Activated CD4-positive, alpha-beta T cell treated with anti-CD3 and anti-CD28 coated beads, Interleukin-2, amount 10 ng/mL, durations not matched to agents 24 days and 14 days (primary cell): ENCODE results near the gene CCL4. TPM values are rescaled to one million over a fixed set of nuclear protein-coding genes. Genes with fewer than 3 reads are reported as not detected.

Experiments
- DNase-seq: peaks from one replicate; pipeline ENCODE4 v3.0.0; 2022
- H3K27ac Mint-ChIP-seq: one replicate; pipeline ENCODE4 v1.8.0; 2022; ENCODE audit warnings: mild to moderate bottlenecking, mixed read lengths
- H3K27me3 Mint-ChIP-seq: one replicate; pipeline ENCODE4 v1.8.0; 2022; ENCODE audit warnings: mixed read lengths
- H3K36me3 Mint-ChIP-seq: one replicate; pipeline ENCODE4 v1.8.0; 2022; ENCODE audit warnings: low read depth, mild to moderate bottlenecking, mixed read lengths
- H3K4me1 Mint-ChIP-seq: one replicate; pipeline ENCODE4 v1.8.0; 2021; ENCODE audit warnings: mixed read lengths
- H3K4me3 Mint-ChIP-seq: one replicate; pipeline ENCODE4 v1.8.0; 2022; ENCODE audit warnings: mild to moderate bottlenecking, moderate library complexity, mixed read lengths
- H3K9me3 Mint-ChIP-seq: one replicate; pipeline ENCODE4 v1.8.0; 2021; ENCODE audit warnings: mixed read lengths
- intact Hi-C: fragments of 100-400 bp; cut with micrococcal nuclease; formaldehyde crosslinking; loops from one replicate; pipeline ENCODE4 v1.15.1; 2023
- total RNA-seq: library from RNA; stranded (reverse); gene quantifications from 2 replicates; pipeline ENCODE4 v1.2.3, GENCODE V29; 2022

The CCL4 gene
- total RNA-seq, 1 donor from 2014 or later: 370 TPM

DNA sequence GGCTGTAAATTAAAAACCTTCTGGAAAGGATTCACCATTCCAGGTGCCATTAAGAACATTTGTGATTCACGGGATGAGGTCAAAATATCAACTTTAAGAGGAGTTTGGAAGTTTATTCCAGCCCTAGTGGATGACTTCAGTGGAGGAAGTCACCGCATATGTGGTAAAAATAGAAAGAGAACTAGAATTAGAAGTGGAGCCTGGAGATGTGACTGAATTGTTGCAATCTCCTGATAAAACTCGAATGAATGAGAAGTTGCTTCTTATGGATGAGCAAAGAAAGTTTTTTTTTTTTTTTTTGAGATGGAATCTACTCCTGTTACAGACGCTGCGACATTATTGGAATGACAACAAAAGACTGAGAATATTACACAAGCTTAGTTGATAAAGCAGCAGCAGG lies 26.7 kb downstream of the CCL4 start:
- Mint-ChIP-seq H3K4me3 (no peak overlapping the region), H3K4me1 (no peaks in the 10 kb centered on the region), H3K36me3 (no peaks in the 10 kb centered on the region), H3K27ac (no peak overlapping the region), H3K27me3 (peaks cover 17% of the 10 kb centered on the region), H3K9me3 (peaks cover 8% of the 10 kb centered on the region)
- intact Hi-C loops: no loop called here
- DNase-seq: no peak

DNA sequence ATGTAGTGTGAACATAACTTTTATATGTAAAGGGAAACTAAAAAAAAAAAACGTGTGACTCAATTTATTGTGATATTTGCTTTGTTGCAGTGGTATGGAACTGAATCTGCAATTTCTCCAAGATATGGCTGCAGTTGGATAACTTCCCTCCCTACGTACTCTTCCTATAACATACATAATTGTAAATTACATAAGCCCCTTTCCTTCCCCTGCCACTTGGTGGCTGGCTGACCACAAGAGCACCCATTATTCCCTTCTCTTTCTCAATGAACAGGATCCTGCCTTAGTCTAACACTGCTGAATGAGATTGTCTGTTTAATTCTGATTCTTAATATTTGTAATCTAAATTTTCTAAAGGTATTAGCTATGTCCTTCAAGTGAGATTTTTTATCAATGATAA lies 27.8 kb downstream of the CCL4 start:
- H3K27ac Mint-ChIP-seq: no peak overlapping the region
- H3K9me3 Mint-ChIP-seq: no peaks in the 10 kb centered on the region
- no peak for DNase-seq
- intact Hi-C loops: no loop called here
- H3K4me1 Mint-ChIP-seq: no peaks in the 10 kb centered on the region
- H3K27me3 Mint-ChIP-seq: peaks cover 17% of the 10 kb centered on the region
- no peak overlapping the region for H3K4me3 Mint-ChIP-seq
- H3K36me3 Mint-ChIP-seq: no peaks in the 10 kb centered on the region

DNA sequence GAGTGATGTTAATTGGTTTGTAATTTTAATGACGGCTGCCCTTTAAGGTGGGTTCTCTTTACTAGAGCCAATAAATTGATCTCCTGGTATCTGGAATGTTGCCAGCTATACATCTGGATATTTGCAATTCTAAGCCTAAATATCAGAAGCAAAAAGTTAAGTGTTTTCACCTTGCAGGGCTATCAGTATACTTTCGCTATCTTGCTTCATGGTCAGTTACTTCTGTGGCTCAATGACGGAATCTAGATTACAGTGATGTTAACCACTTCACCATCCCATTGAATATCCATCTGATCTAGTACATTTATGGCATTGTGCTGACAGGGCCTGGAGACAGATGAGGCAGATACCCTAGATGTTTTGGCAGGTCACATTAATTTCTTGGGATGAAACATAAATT lies 28.3 kb downstream of the CCL4 start:
- Mint-ChIP-seq H3K9me3 (no peaks in the 10 kb centered on the region), H3K4me3 (no peak overlapping the region), H3K4me1 (no peaks in the 10 kb centered on the region), H3K27ac (no peak overlapping the region), H3K36me3 (no peaks in the 10 kb centered on the region), H3K27me3 (peaks cover 19% of the 10 kb centered on the region)
- no peak for DNase-seq
- intact Hi-C loops: no loop called here

DNA sequence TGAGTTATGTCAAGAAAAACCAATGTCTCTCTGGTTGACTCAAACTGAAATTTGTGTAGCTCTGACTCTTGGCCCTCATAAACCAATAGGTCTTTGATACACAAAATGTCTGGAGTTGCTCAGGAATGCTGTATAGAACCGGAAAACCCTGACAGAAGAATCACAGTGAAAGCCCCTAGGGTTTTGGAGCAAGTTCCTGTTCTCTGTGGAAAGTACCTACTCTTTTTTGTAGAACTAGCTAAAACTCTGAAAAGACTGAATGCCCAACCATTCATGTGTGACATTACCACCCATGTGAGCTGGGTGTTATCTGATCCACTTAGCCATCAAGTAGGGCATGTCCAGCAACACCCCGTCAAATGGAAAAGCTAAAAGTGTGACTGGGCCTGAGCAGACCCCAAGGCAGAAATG lies 28.8 kb downstream of the CCL4 start:
- no peak for DNase-seq
- H3K9me3 Mint-ChIP-seq: no peaks in the 10 kb centered on the region
- no peak overlapping the region for H3K4me3 Mint-ChIP-seq
- intact Hi-C loops: no loop called here
- no peak overlapping the region for H3K27ac Mint-ChIP-seq
- H3K4me1 Mint-ChIP-seq: no peaks in the 10 kb centered on the region
- peaks cover 24% of the 10 kb centered on the region for H3K27me3 Mint-ChIP-seq
- H3K36me3 Mint-ChIP-seq: no peaks in the 10 kb centered on the region

DNA sequence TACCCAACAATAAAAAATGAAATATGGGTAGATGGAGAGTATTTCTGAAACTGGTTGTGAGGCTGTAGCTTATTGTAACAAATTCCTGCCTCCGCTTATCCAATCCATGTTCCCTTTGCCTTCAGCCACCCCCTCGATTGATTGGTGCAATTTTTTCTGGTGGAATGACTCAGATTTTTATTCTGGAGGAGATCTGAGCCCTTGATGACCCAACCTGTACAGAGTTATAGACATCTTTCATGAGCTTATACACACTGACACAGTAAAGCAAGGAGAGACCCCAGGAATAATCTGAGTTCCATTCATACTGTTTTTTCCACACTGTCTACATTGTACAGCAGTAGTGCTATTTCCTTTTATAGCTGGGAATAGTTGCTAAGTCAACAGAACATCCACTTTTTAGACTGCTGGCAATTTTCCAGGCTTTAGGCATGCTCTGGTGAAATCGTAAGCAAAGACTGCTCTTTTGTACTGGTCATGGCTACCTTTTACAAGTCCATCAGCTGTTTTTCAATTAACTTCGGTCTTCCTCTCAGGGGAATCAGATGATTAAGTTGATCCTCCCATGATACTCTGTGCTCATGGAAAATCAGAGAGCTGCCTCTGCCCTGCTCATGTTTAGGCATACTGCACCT lies 30.1 kb downstream of the CCL4 start:
- no peaks in the 10 kb centered on the region for H3K9me3 Mint-ChIP-seq
- no peak overlapping the region for H3K4me3 Mint-ChIP-seq
- intact Hi-C loops: no loop called here
- H3K27me3 Mint-ChIP-seq: peaks cover 23% of the 10 kb centered on the region
- no peak for DNase-seq
- H3K4me1 Mint-ChIP-seq: no peaks in the 10 kb centered on the region
- no peaks in the 10 kb centered on the region for H3K36me3 Mint-ChIP-seq
- H3K27ac Mint-ChIP-seq: no peak overlapping the region

DNA sequence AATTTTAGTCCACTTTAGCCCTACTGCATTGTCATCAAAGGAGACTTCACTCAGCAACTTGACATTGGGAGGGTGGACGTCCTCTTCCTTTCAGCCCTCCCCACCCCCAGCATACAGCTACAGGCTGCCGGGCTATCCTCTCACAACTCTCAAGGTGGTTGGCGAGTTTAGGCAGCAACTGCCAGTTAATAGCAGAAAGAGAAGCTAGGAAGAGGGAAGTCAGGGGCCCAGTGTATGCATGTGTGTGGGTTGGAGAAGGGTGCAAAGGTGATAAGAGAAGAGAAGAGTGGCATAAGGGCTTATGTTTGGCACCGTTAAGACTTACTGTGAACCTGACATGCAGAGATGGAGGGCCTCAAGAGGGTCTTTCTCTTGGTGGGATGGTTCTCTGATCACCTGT lies 31.8 kb downstream of the CCL4 start:
- H3K27me3 Mint-ChIP-seq: peaks cover 12% of the 10 kb centered on the region
- no peak overlapping the region for H3K27ac Mint-ChIP-seq
- no peak for DNase-seq
- H3K4me1 Mint-ChIP-seq: no peaks in the 10 kb centered on the region
- no peak overlapping the region for H3K4me3 Mint-ChIP-seq
- intact Hi-C loops: no loop called here
- no peaks in the 10 kb centered on the region for H3K9me3 Mint-ChIP-seq
- H3K36me3 Mint-ChIP-seq: no peaks in the 10 kb centered on the region

DNA sequence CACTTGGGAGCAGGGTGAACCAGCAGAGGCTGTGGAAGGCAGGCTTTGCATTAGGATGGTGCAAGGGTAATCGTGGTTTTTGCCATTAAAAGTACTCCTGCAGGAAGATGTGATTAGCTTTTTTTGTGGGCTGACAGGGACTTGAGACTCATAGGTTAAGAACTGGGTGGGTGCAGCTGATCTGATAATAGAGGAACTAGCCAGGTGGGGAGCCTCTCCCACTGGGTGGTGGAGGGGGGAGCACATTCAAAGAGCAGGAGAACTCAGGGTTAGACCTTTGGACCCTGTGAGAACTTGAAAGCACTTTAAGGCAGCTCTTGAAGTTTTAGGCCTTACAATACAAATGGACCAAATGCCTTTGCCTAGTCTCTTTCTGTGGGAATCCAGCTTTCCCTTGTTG lies 32.4 kb downstream of the CCL4 start:
- H3K4me3 Mint-ChIP-seq: no peak overlapping the region
- H3K27ac Mint-ChIP-seq: no peak overlapping the region
- no peaks in the 10 kb centered on the region for H3K4me1 Mint-ChIP-seq
- DNase-seq: no peak
- H3K27me3 Mint-ChIP-seq: peaks cover 12% of the 10 kb centered on the region
- no peaks in the 10 kb centered on the region for H3K36me3 Mint-ChIP-seq
- no peaks in the 10 kb centered on the region for H3K9me3 Mint-ChIP-seq
- intact Hi-C loops: no loop called here

DNA sequence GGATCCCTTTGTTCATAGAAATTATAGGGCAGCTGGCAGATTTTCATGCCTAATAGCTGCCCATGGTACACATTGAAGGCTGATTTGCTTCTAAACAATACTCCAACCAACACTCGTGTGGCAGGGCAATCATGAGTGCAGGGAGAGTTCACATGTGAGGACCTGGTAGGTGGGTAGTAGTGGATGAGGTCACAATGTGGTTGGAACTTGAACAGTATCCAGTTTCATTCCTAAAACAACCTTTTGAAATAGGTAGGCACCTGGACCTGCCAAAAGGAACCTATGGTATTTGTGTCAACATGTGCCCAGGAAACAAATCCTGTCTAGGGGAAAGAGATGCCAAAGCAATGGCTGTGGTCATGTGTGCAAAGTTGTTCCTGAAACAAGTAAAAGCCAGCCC lies 32.8 kb downstream of the CCL4 start:
- H3K27ac Mint-ChIP-seq: no peak overlapping the region
- no peaks in the 10 kb centered on the region for H3K4me1 Mint-ChIP-seq
- no peaks in the 10 kb centered on the region for H3K9me3 Mint-ChIP-seq
- no peak overlapping the region for H3K4me3 Mint-ChIP-seq
- H3K27me3 Mint-ChIP-seq: peaks cover 15% of the 10 kb centered on the region
- no peak for DNase-seq
- intact Hi-C loops: no loop called here
- no peaks in the 10 kb centered on the region for H3K36me3 Mint-ChIP-seq

DNA sequence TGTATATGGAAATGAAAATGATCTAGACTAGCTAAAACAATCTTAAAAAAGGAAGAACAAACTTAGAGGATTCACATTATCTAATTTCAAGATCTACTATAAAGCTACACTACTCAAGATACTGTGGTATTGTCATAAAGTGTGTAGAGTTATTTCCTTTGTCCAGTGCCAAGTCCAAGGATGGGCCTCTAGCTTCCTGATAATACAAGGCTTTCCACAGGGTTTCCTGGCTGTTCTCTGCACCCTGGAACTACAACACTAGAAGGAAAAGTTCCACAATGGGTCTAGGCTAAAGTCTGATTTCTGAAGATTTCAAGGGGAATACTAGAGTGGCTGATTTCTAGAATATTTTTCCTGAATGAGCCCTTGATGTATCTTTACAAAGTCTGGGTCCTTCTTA lies 38.6 kb downstream of the CCL4 start:
- H3K4me1 Mint-ChIP-seq: no peaks in the 10 kb centered on the region
- intact Hi-C loops: no loop called here
- H3K4me3 Mint-ChIP-seq: no peak overlapping the region
- no peak for DNase-seq
- no peak overlapping the region for H3K27ac Mint-ChIP-seq
- peaks cover 14% of the 10 kb centered on the region for H3K27me3 Mint-ChIP-seq
- H3K9me3 Mint-ChIP-seq: no peaks in the 10 kb centered on the region
- no peaks in the 10 kb centered on the region for H3K36me3 Mint-ChIP-seq

DNA sequence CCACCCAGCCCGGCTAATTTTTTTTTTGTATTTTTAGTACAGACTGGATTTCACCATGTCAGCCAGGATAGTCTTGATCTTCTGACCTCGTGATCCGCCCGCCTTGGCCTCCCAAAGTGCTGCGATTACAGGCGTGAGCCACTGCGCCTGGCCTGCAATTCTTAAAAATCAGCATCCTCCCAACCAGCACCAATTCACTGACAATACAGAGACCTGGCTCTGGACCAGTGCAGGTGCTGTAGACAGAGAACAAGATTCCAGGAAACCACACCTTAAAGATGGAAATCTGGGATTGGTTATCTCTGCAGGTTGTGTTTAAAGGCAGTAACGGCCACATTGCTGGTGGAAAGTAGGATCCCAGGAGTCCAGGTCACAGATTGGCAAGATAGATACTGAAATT lies 39.2 kb downstream of the CCL4 start:
- Mint-ChIP-seq H3K9me3 (no peaks in the 10 kb centered on the region), H3K27ac (no peak overlapping the region), H3K27me3 (peaks cover 17% of the 10 kb centered on the region), H3K36me3 (no peaks in the 10 kb centered on the region), H3K4me1 (no peaks in the 10 kb centered on the region), H3K4me3 (no peak overlapping the region)
- intact Hi-C loops: no loop called here
- no peak for DNase-seq

DNA sequence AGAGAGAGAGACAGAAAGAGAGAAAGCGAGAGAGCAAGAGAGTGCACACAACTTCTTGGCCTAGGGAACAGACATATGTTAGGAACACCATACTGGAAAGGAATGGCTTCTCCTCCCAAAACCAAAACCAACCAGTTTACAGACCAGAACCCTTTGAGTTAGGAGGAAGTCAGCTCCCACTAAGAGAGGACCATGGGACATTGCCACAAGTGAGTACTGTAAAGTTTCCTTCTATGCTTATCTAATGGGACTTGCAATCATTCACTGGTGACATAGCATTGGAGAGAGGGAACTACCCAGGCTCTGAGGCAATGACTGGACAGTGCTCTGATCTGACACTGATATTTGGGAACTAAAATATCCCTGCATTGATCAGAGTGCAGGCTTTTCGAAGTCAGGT lies 40.4 kb downstream of the CCL4 start:
- Mint-ChIP-seq H3K27ac (no peak overlapping the region), H3K4me3 (no peak overlapping the region), H3K36me3 (no peaks in the 10 kb centered on the region), H3K27me3 (peaks cover 22% of the 10 kb centered on the region), H3K4me1 (peaks cover 2% of the 10 kb centered on the region), H3K9me3 (no peaks in the 10 kb centered on the region)
- DNase-seq: no peak
- intact Hi-C loops: no loop called here

DNA sequence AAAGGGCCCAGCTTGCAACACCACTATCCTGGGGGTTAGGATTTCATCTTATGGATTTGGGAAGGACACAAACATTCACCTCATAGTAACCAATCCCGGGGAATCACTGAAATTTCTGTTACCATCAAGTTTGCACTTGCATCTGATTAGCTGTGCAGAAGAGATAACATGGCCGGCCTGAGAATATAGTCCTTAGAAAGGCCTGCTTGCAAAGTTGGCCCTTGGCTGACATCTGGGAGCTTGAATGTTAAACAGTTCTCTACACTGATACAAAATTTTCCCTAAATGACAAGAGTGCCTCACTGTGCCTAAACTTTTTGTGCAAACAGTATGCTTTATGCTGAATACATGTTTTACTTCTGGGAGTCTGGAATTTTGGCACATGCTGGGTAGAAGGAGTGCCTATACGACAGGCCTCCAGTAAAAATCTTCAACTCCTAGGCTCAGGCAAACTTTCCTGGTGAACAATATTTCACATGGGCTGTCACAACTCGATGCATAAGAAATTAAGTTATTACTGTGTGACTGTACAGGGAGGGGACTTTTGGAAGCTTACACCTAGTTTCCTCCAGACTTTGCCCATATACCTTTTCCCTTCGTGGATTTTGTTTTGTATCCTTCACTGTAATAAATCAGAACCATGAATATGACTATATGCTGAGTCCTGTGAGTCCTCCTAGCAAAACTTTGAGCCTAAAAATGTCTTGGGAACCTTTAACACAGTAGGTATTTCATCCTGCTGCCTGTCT lies 41.5 kb downstream of the CCL4 start:
- no peak for DNase-seq
- Mint-ChIP-seq H3K27me3 (peaks cover 32% of the 10 kb centered on the region), H3K4me3 (no peak overlapping the region), H3K36me3 (no peaks in the 10 kb centered on the region), H3K4me1 (peaks cover 2% of the 10 kb centered on the region), H3K9me3 (no peaks in the 10 kb centered on the region), H3K27ac (no peak overlapping the region)
- intact Hi-C loops: no loop called here

DNA sequence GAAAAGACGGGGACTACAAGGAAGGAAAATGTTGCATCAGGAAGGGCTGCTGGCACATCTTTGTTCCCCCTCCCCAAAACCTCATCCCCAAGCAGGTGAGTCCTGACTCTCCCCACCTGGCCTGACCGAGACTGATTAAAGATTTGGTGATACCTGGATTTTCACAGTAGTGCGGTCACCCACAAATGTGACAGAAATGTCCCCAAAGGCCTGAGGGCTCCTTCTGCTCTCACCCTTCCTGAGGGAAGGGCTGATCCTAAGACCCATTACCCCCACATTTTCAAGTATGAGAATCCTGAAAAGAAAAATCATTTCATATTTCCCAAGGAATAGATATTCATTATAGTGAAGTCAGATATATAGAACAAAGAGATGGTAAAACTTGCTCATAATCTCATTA lies 44.0 kb downstream of the CCL4 start:
- Mint-ChIP-seq H3K4me1 (peaks cover 2% of the 10 kb centered on the region), H3K27ac (no peak overlapping the region), H3K4me3 (no peak overlapping the region), H3K36me3 (no peaks in the 10 kb centered on the region), H3K27me3 (peaks cover 31% of the 10 kb centered on the region), H3K9me3 (no peaks in the 10 kb centered on the region)
- DNase-seq: no peak
- intact Hi-C loops: no loop called here

DNA sequence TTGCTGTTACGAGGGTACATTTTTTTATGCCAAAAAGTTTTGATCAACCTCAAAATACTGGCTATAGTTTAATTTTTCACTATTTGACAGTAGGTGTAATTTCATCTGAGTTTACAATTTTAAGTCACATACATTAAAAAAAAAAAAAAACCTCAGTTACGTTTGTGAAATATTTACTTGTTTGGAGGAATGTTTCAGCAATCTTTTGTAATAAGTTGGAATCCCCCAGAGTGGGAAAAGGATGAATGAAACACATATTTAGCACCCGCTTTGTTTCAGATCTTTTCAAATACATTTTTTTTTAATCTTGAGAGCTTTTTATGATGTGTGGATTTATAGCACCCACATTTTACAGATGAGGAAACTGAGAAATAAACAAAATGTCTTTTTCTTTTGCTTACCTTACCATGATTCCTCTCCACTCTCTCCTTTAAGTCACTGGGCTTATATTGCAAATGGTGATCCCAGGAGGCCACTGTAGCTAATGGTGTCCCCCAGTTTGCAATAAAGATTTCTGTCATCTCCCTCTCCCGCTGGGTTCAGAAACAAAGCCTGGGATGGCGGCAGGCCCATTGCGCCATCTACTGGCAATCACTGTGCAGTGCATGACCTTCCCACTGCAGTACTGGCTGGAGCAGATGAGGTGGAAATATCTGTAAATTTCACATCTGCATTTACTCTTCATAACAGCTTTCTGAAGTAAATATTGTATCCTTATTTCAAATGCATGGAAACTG lies 45.1 kb downstream of the CCL4 start:
- no peaks in the 10 kb centered on the region for H3K9me3 Mint-ChIP-seq
- H3K27me3 Mint-ChIP-seq: peaks cover 33% of the 10 kb centered on the region
- H3K36me3 Mint-ChIP-seq: no peaks in the 10 kb centered on the region
- H3K4me1 Mint-ChIP-seq: peaks cover 2% of the 10 kb centered on the region
- H3K27ac Mint-ChIP-seq: no peak overlapping the region
- no peak overlapping the region for H3K4me3 Mint-ChIP-seq
- intact Hi-C loops: loop anchor here (1.0 to 2.0 kb wide), 3 partner anchors 76 to 299 kb away; no protein-coding TSS in a partner anchor
- peak; percentile 90 for DNase-seq
